SH-SY5Y (cell line): ENCODE data around the gene SFXN1.

Experiments
- GATA2 ChIP-seq: IDR thresholded peaks from 2 replicates; pipeline ENCODE4 v1.6.1; 2011; ENCODE audit warnings: mild to moderate bottlenecking, low read depth, low read length
- GATA3 ChIP-seq: IDR thresholded peaks from 2 replicates; pipeline ENCODE4 v1.6.1; 2011; ENCODE audit warnings: low read depth, mild to moderate bottlenecking, low read length, moderate library complexity

DNA sequence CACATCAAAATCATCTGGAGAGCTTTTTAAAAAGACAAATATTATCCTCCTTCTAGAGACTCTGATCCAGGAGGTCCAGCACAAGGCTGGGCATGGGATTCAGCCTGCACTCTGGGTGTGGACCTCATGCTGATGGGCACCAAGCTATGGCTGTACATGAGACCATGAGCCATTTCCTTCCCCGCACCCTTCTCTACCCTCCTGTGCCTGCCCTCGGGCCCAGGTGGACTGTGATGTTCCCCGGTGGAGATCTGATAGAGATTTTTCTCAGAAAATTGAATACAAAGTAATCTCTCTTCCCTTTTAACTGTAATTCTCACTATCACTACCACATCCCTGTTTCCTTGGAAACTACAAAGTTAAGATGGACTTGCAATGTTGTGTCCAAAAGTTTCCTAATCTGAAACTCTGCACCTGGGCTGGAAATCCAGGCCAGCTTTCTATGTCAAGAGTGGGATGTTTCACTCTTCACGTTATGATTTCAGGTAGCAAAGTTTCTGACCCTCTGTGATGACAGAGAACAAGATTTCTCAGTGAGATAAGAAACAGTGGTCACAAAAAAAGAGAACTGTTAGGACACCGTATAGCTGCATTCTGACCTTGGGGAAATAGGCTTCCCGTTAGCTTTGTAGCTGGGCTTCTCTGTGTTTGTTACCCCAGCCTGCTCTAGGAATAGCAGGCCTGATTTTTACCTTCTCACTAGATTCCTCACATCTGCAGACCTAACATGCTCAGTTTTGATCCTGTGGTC is 11.5 kb downstream of the SFXN1 start:
- TF ChIP-seq GATA2 (no peak), GATA3 (no peak)
